ENCODE results near the gene SYCP1. TPM values are rescaled to one million over a fixed set of nuclear protein-coding genes. Genes with fewer than 3 reads are reported as not detected.

The SYCP1 gene
- total and polyA plus RNA-seq, 3 experiments from 2014 or later = not detected

DNA sequence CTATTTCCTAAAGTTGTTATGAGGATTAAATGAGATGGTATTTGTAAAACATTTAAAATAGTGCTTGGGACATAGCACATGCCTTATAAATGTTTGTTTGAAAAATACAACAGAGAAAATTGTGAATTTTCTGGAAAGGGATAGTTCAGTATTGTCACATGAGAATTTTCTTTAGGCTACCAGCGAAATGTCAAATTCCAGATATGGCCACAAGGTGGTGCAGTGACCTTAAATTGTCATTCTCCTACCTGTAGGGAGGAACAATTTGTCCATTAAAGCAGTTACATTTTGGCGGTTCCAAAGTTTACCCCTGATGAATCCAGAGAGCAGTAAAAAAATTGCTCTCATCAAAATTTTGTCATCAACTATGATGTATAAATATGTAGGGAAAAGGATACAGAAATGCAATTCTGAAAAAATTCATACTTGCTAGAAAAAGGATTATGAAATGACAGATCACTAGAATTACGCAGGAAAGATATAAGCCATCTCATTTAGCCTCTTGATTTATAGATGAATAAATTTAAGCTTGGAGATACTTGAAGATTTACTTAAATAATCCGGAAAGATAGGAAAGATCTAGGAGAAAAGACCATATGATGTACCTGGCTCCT is 124.7 kb downstream of the SYCP1 start:
- ChIA-PET POLR2A (no interaction called here), CTCF (interaction anchor here (0.8 to 2.2 kb wide), 8 partner anchors 73 to 138 kb away, joined by 3 to 31 read pairs (median 4); no protein-coding TSS in a partner anchor)
- Mint-ChIP-seq H3K9me3 (peaks cover 11 to 18% (median 18%) of the 10 kb centered on the region in 5 donors), H3K4me3 (no peak overlapping the region), H3K27me3 (peaks cover 3 to 48% of the 10 kb centered on the region in 2 donors), H3K27ac (no peak overlapping the region), H3K4me1 (no peaks in the 10 kb centered on the region), H3K36me3 (peaks cover 0 to 12% (median 1%) of the 10 kb centered on the region in 3 donors)
- H3K27me3 ChIP-seq (ENCODE audit: insufficient read depth, low read length, poor library complexity, severe bottlenecking) = no peaks in the 10 kb centered on the region
- no peak overlapping the region for H3K4me3 ChIP-seq (ENCODE audit: low read length)
- no peak overlapping the region for H3K27ac ChIP-seq (ENCODE audit: low read depth, low read length)
- no peaks in the 10 kb centered on the region for H3K4me1 ChIP-seq (ENCODE audit: insufficient read depth, low read length)
- DNase-seq = peak; percentile 48 to 68 (median 58)
- no peaks in the 10 kb centered on the region for H3K9me3 ChIP-seq (ENCODE audit: low read length)
- no peaks in the 10 kb centered on the region for H3K36me3 ChIP-seq (ENCODE audit: insufficient read depth, low read length)

DNA sequence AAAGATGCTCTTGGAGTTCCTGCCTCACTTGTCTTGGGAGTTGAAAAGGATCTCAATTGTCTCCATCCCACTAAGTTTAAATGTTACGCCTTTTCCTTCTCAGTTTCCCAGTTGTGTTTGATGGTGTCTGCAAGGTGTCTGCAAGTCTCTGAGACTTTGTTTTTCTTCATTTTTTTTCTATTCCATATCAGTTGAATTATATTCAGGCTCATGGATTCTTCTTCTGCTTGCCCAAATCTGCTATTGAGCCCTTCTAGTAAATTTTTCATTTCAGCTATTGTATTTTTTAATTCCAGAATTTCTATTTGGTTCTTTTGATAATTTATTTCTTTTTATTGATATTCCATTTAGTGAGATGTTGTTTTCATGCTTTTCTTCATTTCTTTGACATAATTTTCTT is 127.6 kb downstream of the SYCP1 start:
- POLR2A ChIA-PET = no interaction called here
- H3K27me3 Mint-ChIP-seq = peaks cover 4 to 36% of the 10 kb centered on the region in 2 donors
- H3K9me3 Mint-ChIP-seq = peaks cover 16 to 24% (median 23%) of the 10 kb centered on the region in 5 donors
- Histone ChIP-seq H3K9me3 (ENCODE audit: low read length) (no peaks in the 10 kb centered on the region), H3K27me3 (ENCODE audit: insufficient read depth, low read length, poor library complexity, severe bottlenecking) (no peaks in the 10 kb centered on the region), H3K27ac (ENCODE audit: low read depth, low read length) (no peak overlapping the region), H3K4me3 (ENCODE audit: low read length) (no peak overlapping the region), H3K4me1 (ENCODE audit: insufficient read depth, low read length) (no peaks in the 10 kb centered on the region), H3K36me3 (ENCODE audit: insufficient read depth, low read length) (no peaks in the 10 kb centered on the region)
- no peaks in the 10 kb centered on the region for H3K4me1 Mint-ChIP-seq
- H3K4me3 Mint-ChIP-seq = no peak overlapping the region
- CTCF ChIA-PET = interaction anchor here (1.0 to 2.4 kb wide), 2 partner anchors 115 to 131 kb away, joined by 3 to 19 read pairs; no protein-coding TSS in a partner anchor
- no peak overlapping the region for H3K27ac Mint-ChIP-seq
- peaks cover 0 to 17% (median 5%) of the 10 kb centered on the region in 3 donors for H3K36me3 Mint-ChIP-seq
- DNase-seq = no peak

DNA sequence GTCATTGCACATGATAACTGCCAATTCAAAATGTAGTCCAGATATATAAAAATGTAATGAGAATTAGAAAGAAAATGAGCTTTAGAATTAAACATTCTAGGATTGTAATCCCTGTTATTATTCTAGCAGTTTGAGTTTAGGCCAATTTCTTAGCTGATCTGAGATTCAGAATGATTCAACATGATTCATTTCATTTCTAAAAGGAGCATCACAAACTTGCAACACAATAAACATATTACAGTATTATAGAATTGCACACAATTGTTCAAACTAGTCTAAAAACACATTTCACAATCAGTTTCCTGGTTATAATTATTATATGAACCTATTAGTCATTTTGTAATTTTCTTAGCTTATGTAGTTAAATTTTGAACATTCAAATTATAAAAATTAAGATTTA is 131.6 kb downstream of the SYCP1 start:
- H3K4me3 Mint-ChIP-seq = no peak overlapping the region
- H3K9me3 ChIP-seq (ENCODE audit: low read length) = no peaks in the 10 kb centered on the region
- ChIA-PET POLR2A (no interaction called here), CTCF (interaction anchor here (1.7 kb wide), 1 partner anchor 66 kb away, joined by 5 read pairs; no protein-coding TSS in a partner anchor)
- DNase-seq = no peak
- H3K4me1 ChIP-seq (ENCODE audit: insufficient read depth, low read length) = no peaks in the 10 kb centered on the region
- peaks cover 37 to 46% (median 40%) of the 10 kb centered on the region in 5 donors for H3K9me3 Mint-ChIP-seq
- H3K27me3 ChIP-seq (ENCODE audit: insufficient read depth, low read length, poor library complexity, severe bottlenecking) = no peaks in the 10 kb centered on the region
- H3K27ac Mint-ChIP-seq = no peak overlapping the region
- no peak overlapping the region for H3K27ac ChIP-seq (ENCODE audit: low read depth, low read length)
- H3K27me3 Mint-ChIP-seq = peaks cover 10 to 31% of the 10 kb centered on the region in 2 donors
- no peaks in the 10 kb centered on the region for H3K4me1 Mint-ChIP-seq
- H3K36me3 ChIP-seq (ENCODE audit: insufficient read depth, low read length) = no peaks in the 10 kb centered on the region
- peaks cover 0 to 33% (median 5%) of the 10 kb centered on the region in 3 donors for H3K36me3 Mint-ChIP-seq
- no peak overlapping the region for H3K4me3 ChIP-seq (ENCODE audit: low read length)

GRCh38 chr1:114988095-114988494 is 133.4 kb downstream of the SYCP1 start:
- Histone ChIP-seq H3K4me1 (ENCODE audit: insufficient read depth, low read length) (no peaks in the 10 kb centered on the region), H3K9me3 (ENCODE audit: low read length) (no peaks in the 10 kb centered on the region), H3K27me3 (ENCODE audit: insufficient read depth, low read length, poor library complexity, severe bottlenecking) (no peaks in the 10 kb centered on the region), H3K4me3 (ENCODE audit: low read length) (no peak overlapping the region), H3K36me3 (ENCODE audit: insufficient read depth, low read length) (no peaks in the 10 kb centered on the region), H3K27ac (ENCODE audit: low read depth, low read length) (no peak overlapping the region)
- ChIA-PET CTCF (interaction anchor here (0.7 to 1.3 kb wide), 3 partner anchors 74 to 151 kb away, joined by 3 to 5 read pairs (median 3); no protein-coding TSS in a partner anchor), POLR2A (no interaction called here)
- Mint-ChIP-seq H3K9me3 (peaks cover 24 to 30% (median 26%) of the 10 kb centered on the region in 5 donors), H3K4me1 (no peaks in the 10 kb centered on the region), H3K4me3 (no peak overlapping the region), H3K27me3 (peaks cover 10 to 30% of the 10 kb centered on the region in 2 donors), H3K27ac (no peak overlapping the region), H3K36me3 (peaks cover 0 to 21% (median 3%) of the 10 kb centered on the region in 3 donors)
- no peak for DNase-seq

DNA sequence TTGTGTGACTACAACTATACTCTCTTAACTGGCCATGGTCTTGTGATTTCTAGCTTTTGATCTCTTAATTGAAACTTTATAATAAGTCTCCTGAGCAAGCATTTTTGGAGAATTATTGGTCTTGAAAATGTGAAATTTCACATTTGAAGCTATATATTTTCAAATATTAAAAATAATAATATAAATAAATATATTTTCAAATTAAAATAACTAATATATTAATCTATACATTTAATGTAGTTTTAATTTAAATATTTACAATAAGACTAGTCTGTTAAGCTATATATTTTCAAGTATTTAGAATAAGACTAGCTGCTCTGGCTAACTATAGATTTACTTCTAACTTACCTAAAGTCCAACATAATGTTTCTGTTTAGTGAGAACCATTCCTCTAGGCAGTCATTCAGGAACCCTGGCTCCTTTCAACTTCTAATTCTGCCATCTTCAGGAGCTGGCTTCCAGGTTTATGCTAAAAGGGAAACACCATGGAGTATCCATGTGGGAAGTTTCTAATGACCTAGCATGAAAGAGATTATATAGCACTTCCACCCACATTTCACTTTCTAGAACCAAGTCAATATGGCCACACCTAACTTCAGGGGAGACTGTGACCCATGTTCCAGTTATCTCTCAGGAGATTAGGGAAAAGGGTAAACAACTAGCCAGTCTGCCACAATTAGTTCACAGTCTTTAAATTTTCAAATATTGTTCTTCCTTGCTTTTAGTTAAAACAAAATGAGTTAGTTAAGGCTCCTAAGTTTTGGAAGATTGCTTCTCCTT is 143.0 kb downstream of the SYCP1 start:
- no peak for DNase-seq
- Histone ChIP-seq H3K27ac (ENCODE audit: low read depth, low read length) (no peak overlapping the region), H3K4me3 (ENCODE audit: low read length) (no peak overlapping the region), H3K27me3 (ENCODE audit: insufficient read depth, low read length, poor library complexity, severe bottlenecking) (no peaks in the 10 kb centered on the region), H3K36me3 (ENCODE audit: insufficient read depth, low read length) (no peaks in the 10 kb centered on the region), H3K4me1 (ENCODE audit: insufficient read depth, low read length) (no peaks in the 10 kb centered on the region), H3K9me3 (ENCODE audit: low read length) (no peaks in the 10 kb centered on the region)
- Mint-ChIP-seq H3K4me1 (no peaks in the 10 kb centered on the region), H3K9me3 (no peaks in the 10 kb centered on the region), H3K27ac (no peak overlapping the region), H3K4me3 (no peak overlapping the region), H3K27me3 (peaks cover 4 to 10% of the 10 kb centered on the region in 2 donors), H3K36me3 (no peaks in the 10 kb centered on the region)
- CTCF ChIA-PET = no interaction called here
- POLR2A ChIA-PET = no interaction called here

DNA sequence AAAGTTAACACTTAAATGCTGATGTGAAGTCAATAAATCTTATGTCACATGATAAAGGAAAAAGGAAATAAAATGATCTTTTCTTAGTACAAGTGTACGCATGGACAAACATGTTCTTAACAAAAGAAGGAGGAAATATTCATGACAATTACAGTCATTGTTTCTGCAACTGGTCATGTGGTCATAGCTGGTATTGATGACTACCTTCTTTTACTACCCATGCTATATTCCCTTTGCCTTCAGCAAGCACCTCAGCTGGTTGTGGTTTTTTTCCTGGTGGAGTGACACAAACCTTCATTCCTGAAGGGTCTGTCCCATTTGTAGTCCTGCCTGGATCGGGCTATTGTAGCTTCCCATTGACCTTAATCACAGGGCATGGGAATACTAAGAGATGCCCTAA is 151.5 kb downstream of the SYCP1 start:
- H3K36me3 Mint-ChIP-seq = no peaks in the 10 kb centered on the region
- ChIA-PET POLR2A (no interaction called here), CTCF (no interaction called here)
- H3K27ac Mint-ChIP-seq = no peak overlapping the region
- no peaks in the 10 kb centered on the region for H3K9me3 ChIP-seq (ENCODE audit: low read length)
- peaks cover 5 to 44% of the 10 kb centered on the region in 2 donors for H3K27me3 Mint-ChIP-seq
- no peak overlapping the region for H3K4me3 Mint-ChIP-seq
- no peaks in the 10 kb centered on the region for H3K4me1 Mint-ChIP-seq
- H3K4me3 ChIP-seq (ENCODE audit: low read length) = no peak overlapping the region
- H3K4me1 ChIP-seq (ENCODE audit: insufficient read depth, low read length) = no peaks in the 10 kb centered on the region
- no peaks in the 10 kb centered on the region for H3K9me3 Mint-ChIP-seq
- no peak for DNase-seq
- no peaks in the 10 kb centered on the region for H3K27me3 ChIP-seq (ENCODE audit: insufficient read depth, low read length, poor library complexity, severe bottlenecking)
- no peak overlapping the region for H3K27ac ChIP-seq (ENCODE audit: low read depth, low read length)
- no peaks in the 10 kb centered on the region for H3K36me3 ChIP-seq (ENCODE audit: insufficient read depth, low read length)

GRCh38 chr1:115012006-115012405 is 157.3 kb downstream of the SYCP1 start:
- ChIA-PET POLR2A (no interaction called here), CTCF (no interaction called here)
- Histone ChIP-seq H3K27me3 (ENCODE audit: insufficient read depth, low read length, poor library complexity, severe bottlenecking) (no peaks in the 10 kb centered on the region), H3K9me3 (ENCODE audit: low read length) (no peaks in the 10 kb centered on the region), H3K27ac (ENCODE audit: low read depth, low read length) (no peak overlapping the region), H3K36me3 (ENCODE audit: insufficient read depth, low read length) (no peaks in the 10 kb centered on the region), H3K4me3 (ENCODE audit: low read length) (no peak overlapping the region), H3K4me1 (ENCODE audit: insufficient read depth, low read length) (no peaks in the 10 kb centered on the region)
- DNase-seq = no peak
- Mint-ChIP-seq H3K9me3 (peaks cover 0 to 4% (median 0%) of the 10 kb centered on the region in 5 donors), H3K4me3 (no peak overlapping the region), H3K27ac (no peak overlapping the region), H3K27me3 (peaks cover 1 to 8% of the 10 kb centered on the region in 2 donors), H3K36me3 (no peaks in the 10 kb centered on the region), H3K4me1 (no peaks in the 10 kb centered on the region)

GRCh38 chr1:115012434-115012833 is 157.8 kb downstream of the SYCP1 start:
- Mint-ChIP-seq H3K27me3 (peaks cover 1 to 4% of the 10 kb centered on the region in 2 donors), H3K27ac (no peak overlapping the region), H3K36me3 (no peaks in the 10 kb centered on the region), H3K4me1 (no peaks in the 10 kb centered on the region), H3K4me3 (no peak overlapping the region), H3K9me3 (peaks cover 0 to 4% (median 0%) of the 10 kb centered on the region in 5 donors)
- Histone ChIP-seq H3K4me1 (ENCODE audit: insufficient read depth, low read length) (no peaks in the 10 kb centered on the region), H3K27me3 (ENCODE audit: insufficient read depth, low read length, poor library complexity, severe bottlenecking) (no peaks in the 10 kb centered on the region), H3K9me3 (ENCODE audit: low read length) (no peaks in the 10 kb centered on the region), H3K27ac (ENCODE audit: low read depth, low read length) (no peak overlapping the region), H3K36me3 (ENCODE audit: insufficient read depth, low read length) (no peaks in the 10 kb centered on the region), H3K4me3 (ENCODE audit: low read length) (no peak overlapping the region)
- POLR2A ChIA-PET = no interaction called here
- no peak for DNase-seq
- CTCF ChIA-PET = no interaction called here

All from CD8-positive, alpha-beta memory T cell (primary cell).